DMS153 treated with DMSO at 0.1 percent for 48 hours (cell line): Measurements from ENCODE around the gene TTLL6.
"Not testable (repeated sequence)": the region's sequence is repeated elsewhere in the genome, so short reads cannot be mapped to it uniquely, and the experiment has no call there.

Experiments
- DNase-seq: peaks from one replicate; lab custom pipeline; 2025; ENCODE audit not compliant: unreplicated experiment; lab: John Stamatoyannopoulos, UW

The TTLL6 gene

DNA sequence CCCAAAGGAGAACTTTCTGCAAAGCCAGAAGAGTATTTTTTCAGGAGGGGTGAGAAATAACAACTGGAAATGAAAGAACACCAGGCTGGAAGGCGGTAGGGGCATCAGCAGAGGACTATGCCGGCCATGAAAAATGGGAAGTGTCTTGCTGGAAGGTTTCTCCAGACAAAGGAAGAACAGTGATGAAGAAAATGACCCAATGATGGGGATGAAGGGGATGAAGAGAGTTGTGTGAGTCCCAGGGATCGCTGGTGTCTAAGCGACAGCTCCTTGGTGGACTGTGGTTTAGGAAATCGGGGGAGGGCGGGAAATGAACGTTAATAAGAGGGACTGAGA lies 623 bp downstream of the TTLL6 start:
- DNase-seq, result no peak

DNA sequence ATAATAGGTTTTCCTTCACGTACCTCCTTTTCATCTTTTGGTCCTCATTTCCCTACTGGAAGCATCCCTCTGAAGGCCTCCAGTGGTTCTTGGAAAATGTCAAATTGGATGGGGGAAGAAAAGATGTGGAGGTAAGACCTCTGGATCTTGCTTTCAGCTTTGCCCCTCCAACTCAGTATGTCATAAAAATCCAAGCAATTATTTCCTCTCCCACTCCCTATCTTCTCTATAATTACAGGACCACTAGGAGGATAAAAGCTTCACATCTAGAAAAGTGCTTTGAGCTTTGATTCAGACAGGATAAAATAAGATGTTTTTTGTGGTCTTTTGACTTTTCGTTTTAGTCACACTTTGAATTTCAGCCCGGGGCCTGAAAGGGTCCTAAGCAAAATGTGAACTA lies 1.7 kb downstream of the TTLL6 start:
- DNase-seq, result no peak

DNA sequence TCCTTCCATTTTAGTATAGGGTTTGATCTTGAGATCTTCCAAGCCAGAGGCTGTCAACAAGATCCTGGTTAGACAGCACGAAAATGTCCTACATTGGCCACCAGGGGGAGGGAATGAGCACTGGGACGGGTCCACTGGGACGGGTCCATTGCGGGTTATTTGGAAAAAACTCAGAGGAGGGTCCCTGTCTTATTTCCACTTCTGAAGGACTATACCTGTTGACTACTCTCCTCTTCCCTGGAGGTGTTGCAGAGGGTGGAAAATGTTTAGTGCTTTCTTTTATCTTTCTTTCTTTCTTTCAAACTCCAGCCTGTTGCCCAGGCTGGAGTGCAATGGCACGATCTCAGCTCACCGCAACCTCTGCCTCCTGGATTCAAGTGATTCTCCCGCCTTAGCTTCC lies 2.5 kb downstream of the TTLL6 start:
- DNase-seq, result peak; percentile 18

DNA sequence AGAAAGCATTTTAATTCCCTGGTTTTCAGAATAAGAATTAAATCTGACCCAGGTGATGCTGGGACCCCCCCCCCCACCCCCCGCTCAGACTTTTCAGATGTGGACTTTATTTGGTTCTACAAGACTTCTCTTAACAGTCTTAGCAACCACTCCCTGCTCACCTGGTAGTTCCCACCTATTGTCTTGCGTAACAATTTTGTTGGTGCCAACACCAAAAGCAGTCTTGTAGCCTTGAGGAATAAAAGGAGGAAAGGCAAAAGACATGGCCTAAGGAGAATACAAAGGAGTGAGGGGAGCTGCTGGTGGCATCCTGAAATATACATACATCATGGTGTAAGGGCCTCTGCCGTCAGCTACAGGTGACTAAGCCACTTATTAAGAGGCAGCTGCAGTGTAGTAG lies 5.0 kb downstream of the TTLL6 start:
- DNase-seq, result no peak

DNA sequence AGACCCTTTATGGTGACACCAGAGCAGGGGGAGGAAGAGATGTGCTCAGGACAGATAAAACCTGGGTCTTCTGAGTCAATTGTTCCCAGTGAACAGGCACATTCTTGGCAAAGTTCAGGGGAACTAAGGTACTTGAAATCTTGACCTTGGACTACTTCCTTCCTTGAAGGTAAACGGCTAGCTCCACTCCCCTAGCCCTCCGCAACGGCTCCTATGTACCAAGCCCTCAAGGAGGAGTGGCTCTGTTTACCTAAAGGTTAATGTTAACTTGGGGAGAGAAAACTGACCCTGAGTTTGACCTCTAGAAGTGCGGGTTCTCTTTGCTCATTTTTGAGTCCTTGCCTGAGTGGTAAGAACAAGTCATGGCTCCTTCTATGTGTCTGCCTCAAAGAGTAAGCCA lies 7.8 kb downstream of the TTLL6 start:
- no peak for DNase-seq

DNA sequence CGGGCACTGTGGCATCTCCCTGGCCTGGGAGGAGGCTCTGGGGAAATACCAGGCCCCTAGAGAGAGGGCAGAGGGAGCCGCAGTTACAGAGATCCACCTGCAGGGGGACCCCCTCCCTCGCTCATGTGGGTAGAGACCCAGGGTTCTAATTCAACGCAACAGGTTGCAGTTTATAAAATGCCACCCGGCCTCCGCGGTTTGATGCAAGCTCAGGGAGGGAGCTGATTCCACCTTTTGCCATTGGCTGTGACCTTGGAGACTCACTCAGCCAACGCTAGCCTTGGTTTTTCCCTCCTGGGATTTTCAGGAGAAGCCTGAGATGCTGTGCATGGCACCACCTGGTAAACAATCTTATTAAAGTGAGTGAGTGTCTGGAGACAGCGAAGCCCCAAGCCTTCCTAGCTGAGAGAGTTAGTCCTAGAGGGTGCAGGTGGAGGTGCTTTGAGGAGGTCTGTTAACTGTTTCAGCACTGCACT lies 12.1 kb downstream of the TTLL6 start:
- peak; percentile 56 for DNase-seq

DNA sequence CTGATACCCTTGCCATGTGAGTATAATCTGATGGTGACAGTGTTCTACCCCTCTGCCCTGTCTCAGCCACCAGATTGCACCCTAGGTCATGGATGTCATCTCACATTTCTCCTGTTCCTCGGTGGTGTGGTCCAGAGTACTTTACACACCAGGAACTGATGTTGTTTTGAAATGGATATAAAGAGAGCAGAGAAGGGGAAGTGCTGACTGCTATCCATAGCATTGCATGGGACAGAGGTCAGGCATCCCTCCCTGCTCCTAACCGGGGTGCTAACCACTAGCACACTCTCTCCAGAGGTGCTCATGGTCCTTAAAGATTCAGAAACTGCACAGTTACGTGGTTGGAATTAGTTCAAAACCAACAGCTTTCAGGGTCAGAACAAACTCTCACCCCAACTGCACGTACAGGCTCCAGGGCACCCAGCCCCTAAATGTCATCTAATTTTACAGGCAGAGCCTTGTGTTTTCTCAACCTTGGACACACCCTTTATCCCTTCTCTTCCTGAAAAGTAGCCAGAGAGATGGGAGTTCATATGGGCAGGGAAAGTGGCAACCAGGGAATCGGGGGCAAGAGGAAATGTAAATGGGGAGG lies 16.3 kb downstream of the TTLL6 start:
- DNase-seq, result no peak

DNA sequence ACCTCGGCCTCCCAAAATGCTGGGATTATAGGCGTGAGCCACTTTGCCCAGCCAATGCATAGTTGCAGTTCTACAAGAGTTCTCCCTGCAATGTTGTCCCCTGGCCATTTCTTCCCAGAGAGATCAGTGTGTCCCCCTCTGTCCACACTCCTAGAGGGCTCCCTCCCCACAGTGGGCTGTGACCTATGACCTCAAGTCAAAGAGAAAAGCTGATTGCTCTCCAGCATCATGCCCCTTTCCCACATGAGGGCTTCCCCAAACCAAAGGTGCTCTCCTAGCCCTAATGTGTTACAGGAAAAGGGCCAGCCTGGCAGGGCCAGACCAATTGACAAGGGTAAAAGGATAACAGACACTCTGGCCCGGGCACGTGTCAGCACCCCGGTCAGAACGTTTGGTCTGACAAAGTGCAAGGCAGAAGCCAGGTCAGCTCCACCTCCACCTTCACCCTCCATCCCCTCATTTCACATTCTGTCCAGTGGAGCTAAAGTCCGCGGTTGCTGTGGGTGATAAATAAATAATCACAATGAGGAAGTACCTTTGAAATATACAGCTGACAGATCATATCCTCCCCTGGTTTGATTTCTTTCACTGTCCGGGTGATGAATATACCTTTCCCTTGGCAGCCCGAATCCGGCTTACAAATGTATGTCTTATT lies 17.8 kb downstream of the TTLL6 start:
- peak; percentile 18 for DNase-seq

DNA sequence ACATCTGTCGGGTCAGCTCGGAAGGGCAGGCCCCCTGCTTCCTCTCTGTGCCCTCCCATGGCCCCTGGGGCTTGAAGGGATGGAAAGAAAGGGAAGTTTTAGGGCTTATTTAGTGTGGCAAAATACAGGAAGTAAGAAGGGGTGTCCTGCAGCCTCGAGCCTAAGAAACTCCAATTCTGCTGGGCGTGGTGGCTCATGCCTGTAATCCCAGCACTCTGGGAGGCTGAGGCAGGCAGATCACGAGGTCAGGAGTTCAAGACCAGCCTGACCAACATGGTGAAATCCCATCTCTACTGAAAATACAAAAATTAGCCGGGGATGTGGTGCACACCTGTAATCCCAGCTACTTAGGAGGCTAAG lies 20.9 kb downstream of the TTLL6 start:
- DNase-seq, result not testable (repeated sequence)

DNA sequence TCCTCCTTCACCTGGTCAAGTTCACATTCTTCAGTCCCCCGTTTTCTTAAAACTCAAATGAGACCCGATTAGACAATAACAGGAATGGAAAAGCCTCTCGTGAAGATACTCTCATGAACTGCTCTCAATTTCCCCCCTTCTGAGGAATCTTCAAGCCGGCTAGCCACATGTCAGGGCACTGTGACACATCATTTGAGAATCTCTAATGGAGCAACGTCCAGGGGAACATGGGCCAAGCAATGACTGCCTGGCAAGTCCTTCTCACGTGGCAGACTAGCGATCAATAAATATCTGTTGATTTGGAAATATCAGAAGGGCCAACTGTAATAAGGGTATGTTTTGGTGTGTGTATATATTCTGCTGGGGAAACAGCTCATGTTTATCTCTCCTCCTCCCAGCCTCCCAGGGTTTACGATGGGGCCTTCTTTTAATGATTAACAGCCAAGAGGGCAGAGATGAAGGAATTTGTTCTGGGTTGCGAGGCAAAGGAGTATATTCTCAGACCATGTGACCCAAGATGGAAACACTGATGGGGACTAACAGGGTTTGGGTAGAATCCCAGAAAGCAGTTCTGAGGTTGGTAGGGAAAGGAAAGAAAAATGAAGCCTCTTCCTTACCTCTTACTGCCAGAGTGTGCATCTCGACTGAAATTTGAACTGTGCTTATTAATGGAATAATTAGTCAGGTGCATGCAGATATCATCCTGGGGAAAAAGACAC lies 21.4 kb downstream of the TTLL6 start:
- no peak for DNase-seq

DNA sequence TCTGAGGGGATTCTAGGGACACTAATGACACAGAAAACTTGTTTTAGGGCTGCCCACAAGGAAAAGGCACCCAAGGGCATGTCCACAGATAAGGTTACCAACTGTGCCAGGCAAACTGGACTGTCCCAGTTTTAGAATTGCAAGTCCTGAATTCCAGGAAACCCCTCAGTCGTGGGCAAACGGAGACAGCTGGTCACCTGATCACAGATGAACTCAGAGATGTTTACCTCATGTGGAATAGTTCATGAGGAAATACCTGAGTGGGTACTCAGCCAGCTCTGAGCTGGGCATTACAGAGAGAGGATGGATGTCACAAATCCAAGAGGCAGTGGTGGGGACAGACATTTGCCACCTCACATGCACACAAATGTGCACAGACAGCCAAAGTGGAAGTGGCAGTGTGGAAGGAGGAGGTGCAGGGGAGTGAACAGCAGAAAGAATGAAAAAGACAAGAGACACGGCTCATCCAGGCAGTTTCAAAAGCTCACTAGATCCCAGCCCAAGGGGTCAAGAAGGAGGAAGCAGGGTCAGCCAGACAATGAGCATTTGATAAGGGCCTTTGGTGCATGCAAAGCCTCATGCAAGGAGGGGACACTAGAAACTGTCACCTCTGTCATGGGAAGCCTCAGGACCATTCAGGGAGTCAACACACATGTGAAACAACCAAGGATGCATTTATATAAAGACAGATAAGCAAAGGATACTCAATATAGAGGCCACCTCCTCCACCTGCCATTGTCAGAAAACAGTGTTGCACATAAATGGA lies 24.8 kb downstream of the TTLL6 start:
- DNase-seq, result no peak

DNA sequence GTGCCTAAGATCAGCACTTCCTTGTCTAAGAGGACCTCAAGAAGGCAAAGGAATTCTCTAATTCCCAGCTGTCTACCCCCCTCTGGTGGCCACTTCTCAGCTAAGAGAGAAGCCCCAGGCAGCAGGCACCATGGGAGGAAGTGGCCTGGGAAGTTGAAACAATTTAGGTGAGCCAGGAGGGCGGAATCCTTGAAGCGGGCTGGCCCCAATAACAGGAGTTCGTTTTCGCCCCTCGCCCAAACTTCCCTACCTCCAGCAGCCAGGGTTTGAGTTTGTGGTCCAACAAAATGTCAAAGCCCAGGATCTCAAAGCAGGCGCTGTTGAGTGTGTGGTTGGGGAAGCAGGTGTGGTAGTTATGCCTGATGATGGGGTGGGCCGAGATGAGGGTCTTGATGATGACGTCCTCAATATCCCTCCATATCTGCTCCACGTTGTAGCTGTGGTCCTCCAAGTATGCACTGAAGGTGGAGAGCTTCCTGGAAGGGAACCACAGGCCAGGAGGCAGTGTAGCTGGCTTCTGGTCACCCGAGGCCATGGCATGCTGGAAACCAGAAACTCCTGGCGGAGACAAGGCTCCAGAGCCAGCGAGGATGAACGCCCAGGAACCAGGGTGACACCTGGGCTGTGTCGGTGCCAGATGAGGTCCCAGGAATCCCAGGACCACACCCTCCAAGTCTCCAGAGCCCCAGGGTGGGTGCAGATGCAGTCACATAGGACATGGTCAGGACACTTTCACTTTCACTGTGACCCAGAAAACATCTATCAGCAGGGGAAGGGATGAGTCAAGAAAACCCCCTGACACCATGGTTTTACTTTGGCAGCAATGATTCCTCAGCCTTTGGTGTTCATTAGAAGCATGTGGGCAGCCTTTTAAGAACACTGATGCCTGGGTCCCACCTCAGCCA lies 25.6 kb downstream of the TTLL6 start:
- DNase-seq, result peak; percentile 52

DNA sequence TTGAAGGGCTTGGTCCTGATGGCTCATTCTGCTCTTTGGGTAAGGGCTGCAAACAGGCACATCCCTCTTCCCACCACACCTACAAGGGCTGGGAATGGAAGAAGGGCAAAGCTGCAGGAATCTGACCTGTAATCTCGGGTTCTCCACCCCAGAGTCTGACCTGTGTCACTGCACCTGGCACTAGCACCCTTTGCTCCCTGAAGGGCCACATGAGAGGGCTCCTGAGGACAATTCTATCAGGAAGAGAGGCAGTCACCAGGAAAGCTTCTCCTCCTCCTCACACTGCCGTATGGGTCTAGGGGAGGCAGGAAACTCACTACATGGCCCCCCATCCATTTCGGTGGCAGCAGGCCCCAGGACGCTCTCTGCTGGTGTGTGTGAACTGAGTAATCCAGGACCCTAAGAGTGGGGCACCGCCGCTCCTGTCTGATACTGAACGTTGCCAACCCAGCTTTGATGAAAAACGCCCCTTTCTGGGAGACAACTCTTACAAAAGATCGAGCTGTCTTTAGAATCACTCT lies 26.4 kb downstream of the TTLL6 start:
- DNase-seq, result no peak

DNA sequence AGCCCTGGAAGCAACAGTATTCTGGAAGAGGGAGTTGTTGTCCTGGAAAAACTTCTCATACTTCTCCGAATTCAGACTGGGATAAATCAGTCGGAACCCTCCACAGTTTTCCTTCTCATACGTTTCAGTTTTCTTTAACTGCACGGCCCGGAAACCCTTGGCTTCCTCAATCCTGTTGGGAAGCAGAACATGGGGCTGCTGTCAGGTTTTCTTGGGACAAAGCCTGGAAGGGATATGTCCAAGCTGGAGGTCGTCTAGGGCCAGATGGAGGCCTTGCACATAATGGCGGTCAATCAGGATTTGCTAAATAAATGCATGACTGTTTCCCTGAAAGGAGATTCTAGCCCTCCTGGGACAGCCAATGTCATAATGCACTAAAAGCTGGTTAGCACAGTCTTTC lies 29.2 kb downstream of the TTLL6 start:
- DNase-seq, result no peak

DNA sequence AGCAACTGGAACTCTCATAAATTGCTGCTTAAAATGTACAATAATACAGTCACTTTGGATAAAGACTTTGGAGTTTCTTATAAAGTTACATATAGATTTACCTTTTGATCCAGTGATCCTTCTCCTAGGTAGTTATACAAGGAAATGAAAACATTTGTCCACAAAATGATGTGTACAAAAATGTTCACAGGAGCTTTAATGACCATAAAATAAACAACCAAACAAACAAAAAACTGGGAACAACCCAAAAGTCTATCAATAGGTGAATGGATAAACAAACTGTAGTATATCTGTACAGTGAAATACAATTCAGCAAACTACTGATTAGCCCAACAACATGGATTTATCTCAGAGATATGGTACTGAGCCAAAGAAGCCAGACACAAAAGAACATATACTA lies 37.6 kb downstream of the TTLL6 start:
- no peak for DNase-seq

DNA sequence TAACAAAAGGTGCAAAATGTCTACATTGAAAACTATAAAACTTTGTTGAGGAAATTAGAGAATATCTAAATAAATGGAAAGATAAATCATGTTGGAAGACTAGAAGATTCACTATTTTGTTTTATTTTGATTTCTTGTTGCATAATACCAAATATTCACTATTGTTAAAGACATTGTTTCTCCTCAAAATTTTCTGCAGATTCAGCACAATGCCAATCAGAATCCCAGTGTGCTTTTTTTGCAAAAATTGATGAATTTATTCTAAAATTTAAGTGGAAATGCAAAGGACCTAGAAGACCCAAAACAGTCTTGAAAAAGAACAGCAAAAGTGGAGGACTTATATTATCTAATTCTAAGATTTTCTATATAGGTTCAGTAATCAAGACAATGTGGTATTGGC lies 40.4 kb downstream of the TTLL6 start:
- no peak for DNase-seq

DNA sequence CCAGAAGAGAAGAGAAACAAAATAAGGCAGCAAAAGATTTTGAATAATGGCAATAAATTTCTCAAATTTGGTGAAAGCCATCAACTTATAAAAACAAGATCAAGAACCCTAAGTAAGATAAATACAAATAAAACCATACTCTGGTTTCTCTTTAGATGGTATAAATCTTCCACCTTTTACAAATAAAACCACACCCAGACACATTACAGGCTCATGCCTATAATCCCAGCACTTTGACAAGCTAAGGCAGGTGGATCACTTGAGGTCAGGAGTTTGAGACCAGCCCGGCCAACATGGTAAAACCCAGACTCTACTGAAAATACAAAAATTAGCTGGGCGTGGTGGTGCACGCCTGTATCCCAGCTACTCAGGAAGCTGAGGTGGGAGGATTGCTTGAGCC lies 43.8 kb downstream of the TTLL6 start:
- DNase-seq, result no peak

DNA sequence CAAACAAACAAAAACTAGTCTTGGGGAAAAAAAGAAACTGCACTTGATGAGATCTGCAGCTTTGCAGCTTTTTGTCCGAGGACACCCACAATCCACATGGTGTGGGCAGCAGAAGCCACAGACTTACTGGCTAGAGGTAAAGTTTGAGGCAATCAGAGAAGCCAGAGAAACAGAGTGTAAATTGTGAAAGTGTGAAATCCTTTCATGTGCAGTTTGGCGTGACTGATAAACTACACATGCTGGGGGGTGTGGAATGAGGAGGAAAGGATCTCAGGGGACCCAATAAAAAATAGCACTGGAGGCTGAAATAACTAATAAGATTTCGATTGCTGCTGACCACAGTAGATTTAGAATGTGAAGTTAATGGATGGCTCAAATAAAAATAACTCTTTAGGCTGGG lies 46.1 kb downstream of the TTLL6 start:
- DNase-seq, result no peak

DNA sequence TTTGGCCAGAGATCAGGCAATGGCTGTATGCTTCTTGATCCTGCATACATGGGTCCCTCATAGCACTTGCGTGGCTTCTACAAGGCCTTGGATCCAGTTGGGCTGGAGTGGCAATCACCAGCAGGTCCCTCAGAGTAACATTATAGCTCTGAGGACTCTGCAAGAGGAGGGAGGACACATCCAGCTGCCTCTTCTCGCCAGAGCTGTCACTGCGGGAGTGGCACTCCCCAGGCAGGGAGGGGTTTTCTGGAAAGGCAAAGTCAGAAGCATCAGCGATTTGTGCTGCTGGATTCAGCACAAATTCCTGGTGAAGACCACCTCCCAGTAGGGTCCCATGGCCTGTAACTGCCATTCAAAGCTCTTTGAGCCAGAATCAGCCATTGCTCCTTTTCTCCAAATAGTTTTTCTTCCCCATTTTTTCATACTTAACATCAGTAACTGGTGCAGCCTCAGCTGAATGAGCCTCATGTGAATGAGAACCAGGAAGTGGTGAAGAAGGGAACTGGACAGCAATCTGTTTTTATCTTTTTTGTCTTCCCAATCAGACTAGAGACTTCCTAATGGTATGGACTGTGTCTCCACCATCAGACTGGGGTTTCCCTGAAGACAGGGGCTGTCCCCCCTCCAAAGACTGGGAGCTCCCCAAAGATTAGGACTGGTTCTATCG lies 47.9 kb downstream of the TTLL6 start:
- DNase-seq, result no peak

DNA sequence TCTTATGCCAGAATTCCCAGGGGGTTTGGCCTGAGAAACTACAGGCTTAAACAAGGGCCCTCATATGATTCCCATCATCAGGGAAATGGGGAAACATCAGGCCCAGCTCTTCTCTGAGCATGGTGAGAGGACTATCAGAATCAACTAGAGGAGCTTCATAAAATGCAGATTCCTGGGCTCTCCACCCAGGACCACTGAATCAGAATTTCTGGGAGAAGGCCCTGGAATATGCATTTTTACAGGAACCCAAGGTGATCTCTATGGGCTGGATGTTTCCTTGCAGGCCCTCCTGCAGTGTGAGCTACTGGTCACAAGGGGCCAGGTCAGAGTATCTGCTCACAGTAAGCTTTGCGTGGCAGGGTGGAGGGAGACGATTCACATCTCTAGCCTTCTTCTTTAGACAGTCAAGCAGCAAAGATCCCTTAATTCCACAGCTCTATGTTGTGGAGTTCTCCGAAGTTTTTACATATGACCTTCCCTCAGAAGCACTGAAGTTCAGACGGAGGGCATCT lies 49.7 kb downstream of the TTLL6 start:
- DNase-seq, result no peak
